Lower leg skin (tissue), 3 donors: ENCODE data around the gene R3HDM4.

Experiments
- POLR2A ChIP-seq, 2 donors: fragments of 450-650 bp; IDR thresholded peaks; one replicate each; pipeline ENCODE4 v1.6.1; 2016 to 2017; ENCODE audit warnings: antibody characterized with exemption in 2 of 2, mild to moderate bottlenecking in 1 of 2, moderate library complexity in 1 of 2
- TF ChIP-seq, protein P1 (sequence below), 3 donors: fragments of 450-650 bp; IDR thresholded peaks; one replicate each; pipeline ENCODE4 v1.5.1; 2016; ENCODE audit warnings: antibody characterized with exemption in 3 of 3, mild to moderate bottlenecking in 3 of 3, moderate library complexity in 2 of 3

DNA sequence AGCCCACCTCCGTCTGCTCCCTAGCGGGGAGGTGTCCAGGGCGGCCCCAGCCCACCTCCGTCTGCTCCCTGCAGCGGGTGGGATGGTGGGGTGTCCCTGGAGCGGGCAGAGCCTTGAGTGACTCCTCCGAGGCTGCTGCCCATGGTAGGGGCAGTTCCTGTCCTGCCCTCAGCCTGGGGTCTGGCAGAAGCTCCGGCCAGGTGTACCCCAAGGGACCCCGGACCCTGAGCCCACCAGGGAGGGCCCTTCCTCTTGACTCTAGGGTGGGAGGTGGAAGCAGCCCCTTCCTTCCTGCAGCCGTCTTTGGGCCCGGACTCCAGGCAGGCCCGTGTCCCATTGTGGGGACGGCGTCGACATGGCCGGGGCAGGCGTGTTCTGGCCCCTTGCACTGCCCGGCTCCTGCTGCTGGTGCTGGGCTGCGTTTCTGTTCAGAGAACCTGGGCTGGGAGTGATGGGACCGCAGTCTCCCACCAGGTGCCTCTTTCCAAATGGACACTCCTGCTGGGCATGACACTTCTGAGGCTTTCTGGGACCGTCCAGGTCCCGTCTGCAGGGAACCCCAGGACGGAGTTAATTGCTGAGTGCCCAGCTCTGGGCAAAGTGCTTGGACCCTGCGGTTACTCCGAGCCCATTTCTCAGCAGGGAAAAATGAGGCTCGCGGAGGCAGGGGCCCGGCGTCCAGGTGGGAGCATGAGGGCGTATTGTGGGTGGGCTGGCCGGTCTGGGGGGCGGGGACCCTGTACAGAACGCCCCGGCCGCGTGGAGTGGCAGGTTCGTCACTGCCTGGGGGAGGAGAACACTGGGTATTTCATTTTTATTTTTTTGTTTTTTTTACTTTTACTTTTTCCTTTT, 32.6 kb upstream of the R3HDM4 start:
- TF ChIP-seq, protein P1, sequence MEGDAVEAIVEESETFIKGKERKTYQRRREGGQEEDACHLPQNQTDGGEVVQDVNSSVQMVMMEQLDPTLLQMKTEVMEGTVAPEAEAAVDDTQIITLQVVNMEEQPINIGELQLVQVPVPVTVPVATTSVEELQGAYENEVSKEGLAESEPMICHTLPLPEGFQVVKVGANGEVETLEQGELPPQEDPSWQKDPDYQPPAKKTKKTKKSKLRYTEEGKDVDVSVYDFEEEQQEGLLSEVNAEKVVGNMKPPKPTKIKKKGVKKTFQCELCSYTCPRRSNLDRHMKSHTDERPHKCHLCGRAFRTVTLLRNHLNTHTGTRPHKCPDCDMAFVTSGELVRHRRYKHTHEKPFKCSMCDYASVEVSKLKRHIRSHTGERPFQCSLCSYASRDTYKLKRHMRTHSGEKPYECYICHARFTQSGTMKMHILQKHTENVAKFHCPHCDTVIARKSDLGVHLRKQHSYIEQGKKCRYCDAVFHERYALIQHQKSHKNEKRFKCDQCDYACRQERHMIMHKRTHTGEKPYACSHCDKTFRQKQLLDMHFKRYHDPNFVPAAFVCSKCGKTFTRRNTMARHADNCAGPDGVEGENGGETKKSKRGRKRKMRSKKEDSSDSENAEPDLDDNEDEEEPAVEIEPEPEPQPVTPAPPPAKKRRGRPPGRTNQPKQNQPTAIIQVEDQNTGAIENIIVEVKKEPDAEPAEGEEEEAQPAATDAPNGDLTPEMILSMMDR (IDR thresholded peaks at IDR 0.05) = no peak
- no peak for TF ChIP-seq POLR2A (IDR thresholded peaks at IDR 0.05)
